ENCODE data around the gene NDUFAF2. TPM values are rescaled to one million over a fixed set of nuclear protein-coding genes. Genes with fewer than 3 reads are reported as not detected.
A peak's percentile ranks its signal among the peaks of the same experiment; 100 is the strongest.

The NDUFAF2 gene
- total RNA-seq, 2 experiments from 2014 or later: 41.2 to 46.6 TPM

- CTCF ChIA-PET: interaction anchor here (1.7 kb wide), 1 partner anchor 605 kb away, joined by 4 read pairs; no protein-coding TSS in a partner anchor
- TF ChIP-seq CTCF (IDR thresholded peaks at IDR 0.05): no peak
- Mint-ChIP-seq H3K4me3 (no peak overlapping the region), H3K36me3 (ENCODE audit: low read depth) (peaks cover 9% of the 10 kb centered on the region), H3K27me3 (no peaks in the 10 kb centered on the region), H3K27ac (no peak overlapping the region), H3K4me1 (ENCODE audit: low read depth) (peaks cover 12% of the 10 kb centered on the region), H3K9me3 (peaks cover 4% of the 10 kb centered on the region)
- ATAC-seq (no peak), DNase-seq (no peak)
- intact Hi-C loops (cut with micrococcal nuclease): loop anchor here (10.0 kb wide), 2 partner anchors 222 to 602 kb away; no protein-coding TSS in a partner anchor
- POLR2A ChIA-PET: no interaction called here
Measured at GRCh38 chr5:61052882-61053281, 107.9 kb downstream of the NDUFAF2 start.

GRCh38 chr5:61053937-61054336 lies 108.9 kb downstream of the NDUFAF2 start:
- intact Hi-C loops (cut with micrococcal nuclease): loop anchor here (10.0 kb wide), 2 partner anchors 221 to 601 kb away; no protein-coding TSS in a partner anchor
- TF ChIP-seq CTCF (IDR thresholded peaks at IDR 0.05): no peak
- peaks cover 6% of the 10 kb centered on the region for H3K36me3 Mint-ChIP-seq (ENCODE audit: low read depth)
- H3K4me3 Mint-ChIP-seq: no peak overlapping the region
- POLR2A ChIA-PET: no interaction called here
- DNase-seq (no peak), ATAC-seq (no peak)
- H3K9me3 Mint-ChIP-seq: peaks cover 2% of the 10 kb centered on the region
- H3K4me1 Mint-ChIP-seq (ENCODE audit: low read depth): peaks cover 8% of the 10 kb centered on the region
- no peaks in the 10 kb centered on the region for H3K27me3 Mint-ChIP-seq
- no peak overlapping the region for H3K27ac Mint-ChIP-seq
- CTCF ChIA-PET: interaction anchor here (1.5 to 3.5 kb wide), 4 partner anchors 224 to 604 kb away, joined by 4 to 17 read pairs (median 4); no protein-coding TSS in a partner anchor

GRCh38 chr5:61055434-61056006 lies 110.5 kb downstream of the NDUFAF2 start:
- Mint-ChIP-seq H3K27me3 (no peaks in the 10 kb centered on the region), H3K36me3 (ENCODE audit: low read depth) (peaks cover 7% of the 10 kb centered on the region), H3K27ac (no peak overlapping the region), H3K4me1 (ENCODE audit: low read depth) (peaks cover 8% of the 10 kb centered on the region), H3K9me3 (peaks cover 2% of the 10 kb centered on the region), H3K4me3 (no peak overlapping the region)
- intact Hi-C loops (cut with micrococcal nuclease): loop anchor here (10.0 kb wide), 2 partner anchors 219 to 599 kb away; no protein-coding TSS in a partner anchor
- ATAC-seq (no peak), DNase-seq (no peak)
- ChIA-PET CTCF (interaction anchor here (0.7 to 3.5 kb wide), 11 partner anchors 44 to 603 kb away, joined by 3 to 17 read pairs (median 4); no protein-coding TSS in a partner anchor), POLR2A (interaction anchor here (0.8 kb wide), 1 partner anchor 44 kb away, joined by 3 read pairs; no protein-coding TSS in a partner anchor)
- peak; percentile 61 for TF ChIP-seq CTCF (IDR thresholded peaks at IDR 0.05)

- Mint-ChIP-seq H3K27me3 (no peaks in the 10 kb centered on the region), H3K4me1 (ENCODE audit: low read depth) (no peaks in the 10 kb centered on the region), H3K9me3 (peaks cover 18% of the 10 kb centered on the region), H3K27ac (no peak overlapping the region), H3K4me3 (no peak overlapping the region), H3K36me3 (ENCODE audit: low read depth) (peaks cover 15% of the 10 kb centered on the region)
- no peak for TF ChIP-seq CTCF (IDR thresholded peaks at IDR 0.05)
- DNase-seq (no peak), ATAC-seq (no peak)
- intact Hi-C loops (cut with micrococcal nuclease): loop anchor here (10.0 kb wide), 2 partner anchors 215 to 595 kb away; no protein-coding TSS in a partner anchor
- POLR2A ChIA-PET: no interaction called here
- CTCF ChIA-PET: no interaction called here
Measured at GRCh38 chr5:61059499-61059898, 114.5 kb downstream of the NDUFAF2 start.

DNA sequence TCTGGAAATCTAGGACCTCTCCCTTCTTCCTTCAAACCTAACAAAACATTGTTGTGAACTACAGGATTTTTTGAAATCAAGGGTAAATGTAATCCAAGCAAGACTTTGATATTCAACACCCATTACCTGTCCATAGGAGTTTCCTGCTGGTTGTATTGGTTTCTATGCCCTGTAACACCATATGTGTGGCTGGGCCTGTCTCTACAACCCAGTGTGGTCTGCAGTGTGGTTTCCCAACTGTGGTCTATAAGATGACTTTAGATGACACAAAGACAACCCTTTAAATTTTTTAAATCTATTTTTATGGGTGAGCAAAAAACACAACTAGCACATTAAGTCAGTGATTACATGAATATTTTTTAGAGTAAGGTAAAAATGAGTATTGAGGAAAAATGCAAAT lies 124.1 kb downstream of the NDUFAF2 start:
- Mint-ChIP-seq H3K9me3 (peaks cover 7% of the 10 kb centered on the region), H3K36me3 (ENCODE audit: low read depth) (peaks cover 8% of the 10 kb centered on the region), H3K27me3 (no peaks in the 10 kb centered on the region), H3K4me3 (no peak overlapping the region), H3K4me1 (ENCODE audit: low read depth) (peaks cover 5% of the 10 kb centered on the region), H3K27ac (no peak overlapping the region)
- ChIA-PET POLR2A (no interaction called here), CTCF (no interaction called here)
- DNase-seq: peak; percentile 21
- ATAC-seq: no peak
- TF ChIP-seq CTCF (IDR thresholded peaks at IDR 0.05): no peak
- intact Hi-C loops (cut with micrococcal nuclease): no loop called here
